GM19238 (cell line): Measurements from ENCODE around the gene TMEM184B.
"Not testable (repeated sequence)": the region's sequence is repeated elsewhere in the genome, so short reads cannot be mapped to it uniquely, and the experiment has no call there.

Source experiments
- DNase-seq: peaks from one replicate; pipeline ENCODE4 v3.0.0; 2011; ENCODE audit warnings: low spot score; ENCODE audit not compliant: insufficient read length

Gene TMEM184B

GRCh38 chr22:38181453-38182200, 91.2 kb downstream of the TMEM184B start, which contains the start of gene PLA2G6:
Gene PLA2G6 (minus strand): TSS chr22:38181830. CDS start chr22:38169426, 12,404 bp downstream.
- peak; percentile 98 for DNase-seq

GRCh38 chr22:38180841-38181452, 91.9 kb downstream of the TMEM184B start:
- DNase-seq = no peak

DNA sequence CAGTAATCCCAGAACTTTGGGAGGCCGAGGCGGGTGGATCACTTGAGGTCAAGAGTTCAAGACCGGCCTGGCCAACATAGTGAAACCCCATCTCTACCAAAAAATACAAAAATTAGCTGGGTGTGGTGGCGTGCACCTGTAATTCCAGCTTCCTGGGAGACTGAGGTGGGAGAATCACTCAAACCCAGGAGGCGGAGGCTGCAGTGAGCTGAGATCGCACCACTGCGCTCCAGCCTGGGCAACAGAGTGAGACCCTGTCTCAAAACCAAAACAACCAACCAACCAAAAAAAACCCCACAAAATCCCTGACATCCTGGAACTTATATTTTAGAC, 94.2 kb downstream of the TMEM184B start:
- DNase-seq = not testable (repeated sequence)

- no peak for DNase-seq
Measured at GRCh38 chr22:38177926-38178604, 94.7 kb downstream of the TMEM184B start.

GRCh38 chr22:38177571-38177925, 95.3 kb downstream of the TMEM184B start:
- DNase-seq = not testable (repeated sequence)

GRCh38 chr22:38177044-38177443, 95.8 kb downstream of the TMEM184B start:
- no peak for DNase-seq

- peak; percentile 45 for DNase-seq
Measured at GRCh38 chr22:38176170-38176741, 96.6 kb downstream of the TMEM184B start.

DNA sequence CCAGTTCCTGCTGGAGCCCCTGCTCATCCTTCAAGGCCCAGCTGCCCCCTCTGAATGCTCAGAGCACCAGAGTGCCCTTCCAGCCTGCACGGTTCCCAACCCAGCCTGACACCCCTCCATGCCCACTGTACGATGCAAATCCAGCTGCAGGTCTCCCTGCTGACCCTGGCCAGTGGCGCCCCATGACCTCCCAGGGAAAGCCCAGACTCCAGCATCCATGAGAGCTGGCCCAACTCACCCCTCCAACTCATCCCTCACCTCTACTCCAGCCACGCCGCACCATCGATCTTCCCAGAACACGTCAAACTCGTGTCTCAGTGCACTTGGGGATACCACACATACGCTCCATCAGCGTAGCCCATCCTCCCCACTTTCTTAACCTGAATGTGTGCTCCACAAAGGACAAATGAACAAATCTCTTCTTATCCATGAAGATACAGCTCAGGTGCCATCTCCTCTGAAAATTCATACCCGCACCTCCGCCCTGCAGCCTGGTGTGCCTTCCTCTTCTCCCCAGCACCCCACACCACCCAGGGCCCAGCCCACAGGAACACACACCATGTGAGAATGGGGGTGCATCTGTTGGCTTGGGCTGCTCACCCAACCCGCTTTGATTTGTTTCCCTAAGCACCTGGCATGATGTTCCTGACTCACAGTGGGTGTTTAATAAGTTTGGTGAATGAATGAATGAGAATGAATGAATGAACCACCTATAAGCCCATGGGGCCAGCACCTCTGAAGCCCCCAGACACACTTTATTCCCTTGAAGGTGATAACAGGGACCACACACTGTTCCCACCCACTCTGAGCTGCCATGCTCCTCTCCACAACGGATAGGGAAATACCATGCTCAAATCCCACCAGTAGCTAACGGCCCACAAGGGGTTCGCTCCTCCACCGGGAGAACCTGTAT, 97.3 kb downstream of the TMEM184B start:
- DNase-seq = no peak

- no peak for DNase-seq
Measured at GRCh38 chr22:38174626-38175025, 98.2 kb downstream of the TMEM184B start.

DNA sequence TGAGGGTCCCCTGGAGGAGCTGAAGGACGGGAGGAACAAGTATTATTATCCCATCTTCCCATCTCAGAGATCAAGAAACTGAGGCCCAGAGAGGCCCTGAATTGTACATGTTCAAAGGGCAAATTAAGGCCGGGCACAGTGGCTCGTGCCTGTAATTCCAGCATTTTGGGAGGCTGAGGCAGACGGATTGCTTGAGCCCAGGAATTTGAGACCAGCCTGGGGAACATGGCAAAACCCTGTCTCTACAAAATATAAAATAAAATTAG, 99.2 kb downstream of the TMEM184B start:
- DNase-seq = no peak

GRCh38 chr22:38172832-38173640, 99.8 kb downstream of the TMEM184B start:
- DNase-seq = no peak

- no peak for DNase-seq
Measured at GRCh38 chr22:38171927-38172831, 100.6 kb downstream of the TMEM184B start.

- no peak for DNase-seq
Measured at GRCh38 chr22:38170469-38170868, 102.3 kb downstream of the TMEM184B start.
